Measurements from ENCODE around the gene ZBED4.

ZBED4 gene

GRCh38 chr22:49915610-49916009 is 62.0 kb downstream of the ZBED4 start:
- Histone ChIP-seq H3K9me3 (ENCODE audit: control insufficient read depth, low read length) (no peaks in the 10 kb centered on the region), H3K27me3 (ENCODE audit: control insufficient read depth, insufficient read depth, low read length) (no peaks in the 10 kb centered on the region), H3K4me1 (ENCODE audit: control insufficient read depth, insufficient read depth, low read length) (peaks cover 18% of the 10 kb centered on the region), H3K9ac (ENCODE audit: low read length) (no peak overlapping the region), H3K4me3 (ENCODE audit: low read length) (no peak overlapping the region), H3K36me3 (ENCODE audit: control insufficient read depth, insufficient read depth, low read length) (no peaks in the 10 kb centered on the region)

- Histone ChIP-seq H3K4me1 (ENCODE audit: control insufficient read depth, insufficient read depth, low read length) (peaks cover 18% of the 10 kb centered on the region), H3K36me3 (ENCODE audit: control insufficient read depth, insufficient read depth, low read length) (no peaks in the 10 kb centered on the region), H3K4me3 (ENCODE audit: low read length) (no peak overlapping the region), H3K9me3 (ENCODE audit: control insufficient read depth, low read length) (no peaks in the 10 kb centered on the region), H3K27me3 (ENCODE audit: control insufficient read depth, insufficient read depth, low read length) (no peaks in the 10 kb centered on the region), H3K9ac (ENCODE audit: low read length) (no peak overlapping the region)
Measured at GRCh38 chr22:49916831-49917230, 63.2 kb downstream of the ZBED4 start.

- Histone ChIP-seq H3K4me3 (ENCODE audit: low read length) (peak within 1 kb of the TSS; percentile 63), H3K9ac (ENCODE audit: low read length) (peak within 1 kb of the TSS; percentile 91), H3K4me1 (ENCODE audit: control insufficient read depth, insufficient read depth, low read length) (peaks cover 18% of the 10 kb centered on the region), H3K9me3 (ENCODE audit: control insufficient read depth, low read length) (no peaks in the 10 kb centered on the region), H3K27me3 (ENCODE audit: control insufficient read depth, insufficient read depth, low read length) (no peaks in the 10 kb centered on the region), H3K36me3 (ENCODE audit: control insufficient read depth, insufficient read depth, low read length) (no peaks in the 10 kb centered on the region)
Measured at GRCh38 chr22:49917974-49918910, 64.6 kb downstream of the ZBED4 start, which contains the start of the genes ALG12 and CRELD2. ALG12 (minus strand) TSS chr22:49918438; CDS start chr22:49913765, 4,673 bp downstream. CRELD2 (plus strand) TSS chr22:49918634; CDS start chr22:49918770, 136 bp downstream.

- H3K9ac ChIP-seq (ENCODE audit: low read length): peak overlapping the region; percentile 91
- no peaks in the 10 kb centered on the region for H3K36me3 ChIP-seq (ENCODE audit: control insufficient read depth, insufficient read depth, low read length)
- H3K9me3 ChIP-seq (ENCODE audit: control insufficient read depth, low read length): no peaks in the 10 kb centered on the region
- H3K4me1 ChIP-seq (ENCODE audit: control insufficient read depth, insufficient read depth, low read length): peaks cover 18% of the 10 kb centered on the region
- no peaks in the 10 kb centered on the region for H3K27me3 ChIP-seq (ENCODE audit: control insufficient read depth, insufficient read depth, low read length)
- peak overlapping the region; percentile 18 for H3K4me3 ChIP-seq (ENCODE audit: low read length)
Measured at GRCh38 chr22:49918911-49919881, 65.6 kb downstream of the ZBED4 start.

- Histone ChIP-seq H3K9ac (ENCODE audit: low read length) (no peak overlapping the region), H3K4me3 (ENCODE audit: low read length) (no peak overlapping the region), H3K36me3 (ENCODE audit: control insufficient read depth, insufficient read depth, low read length) (no peaks in the 10 kb centered on the region), H3K4me1 (ENCODE audit: control insufficient read depth, insufficient read depth, low read length) (peaks cover 18% of the 10 kb centered on the region), H3K9me3 (ENCODE audit: control insufficient read depth, low read length) (no peaks in the 10 kb centered on the region), H3K27me3 (ENCODE audit: control insufficient read depth, insufficient read depth, low read length) (no peaks in the 10 kb centered on the region)
Measured at GRCh38 chr22:49920859-49921258, 67.2 kb downstream of the ZBED4 start.

- peaks cover 18% of the 10 kb centered on the region for H3K4me1 ChIP-seq (ENCODE audit: control insufficient read depth, insufficient read depth, low read length)
- H3K36me3 ChIP-seq (ENCODE audit: control insufficient read depth, insufficient read depth, low read length): no peaks in the 10 kb centered on the region
- H3K4me3 ChIP-seq (ENCODE audit: low read length): no peak overlapping the region
- H3K27me3 ChIP-seq (ENCODE audit: control insufficient read depth, insufficient read depth, low read length): no peaks in the 10 kb centered on the region
- no peak overlapping the region for H3K9ac ChIP-seq (ENCODE audit: low read length)
- H3K9me3 ChIP-seq (ENCODE audit: control insufficient read depth, low read length): no peaks in the 10 kb centered on the region
Measured at GRCh38 chr22:49921508-49922278, 68.0 kb downstream of the ZBED4 start.

GRCh38 chr22:49922484-49922883 is 68.8 kb downstream of the ZBED4 start:
- Histone ChIP-seq H3K27me3 (ENCODE audit: control insufficient read depth, insufficient read depth, low read length) (no peaks in the 10 kb centered on the region), H3K9ac (ENCODE audit: low read length) (no peak overlapping the region), H3K4me3 (ENCODE audit: low read length) (no peak overlapping the region), H3K9me3 (ENCODE audit: control insufficient read depth, low read length) (no peaks in the 10 kb centered on the region), H3K36me3 (ENCODE audit: control insufficient read depth, insufficient read depth, low read length) (no peaks in the 10 kb centered on the region), H3K4me1 (ENCODE audit: control insufficient read depth, insufficient read depth, low read length) (peaks cover 11% of the 10 kb centered on the region)

- Histone ChIP-seq H3K36me3 (ENCODE audit: control insufficient read depth, insufficient read depth, low read length) (no peaks in the 10 kb centered on the region), H3K4me3 (ENCODE audit: low read length) (no peak overlapping the region)
Measured at GRCh38 chr22:49922926-49923325, 69.3 kb downstream of the ZBED4 start.

GRCh38 chr22:49923445-49923844 is 69.8 kb downstream of the ZBED4 start:
- Histone ChIP-seq H3K4me3 (ENCODE audit: low read length) (no peak overlapping the region), H3K27me3 (ENCODE audit: control insufficient read depth, insufficient read depth, low read length) (no peaks in the 10 kb centered on the region), H3K9me3 (ENCODE audit: control insufficient read depth, low read length) (no peaks in the 10 kb centered on the region), H3K9ac (ENCODE audit: low read length) (no peak overlapping the region), H3K4me1 (ENCODE audit: control insufficient read depth, insufficient read depth, low read length) (peaks cover 11% of the 10 kb centered on the region), H3K36me3 (ENCODE audit: control insufficient read depth, insufficient read depth, low read length) (no peaks in the 10 kb centered on the region)

More at GRCh38 chr22:49922926-49923325, 69.3 kb downstream of the ZBED4 start:
- no peaks in the 10 kb centered on the region for H3K9me3 ChIP-seq (ENCODE audit: control insufficient read depth, low read length)
- no peaks in the 10 kb centered on the region for H3K27me3 ChIP-seq (ENCODE audit: control insufficient read depth, insufficient read depth, low read length)
- peaks cover 11% of the 10 kb centered on the region for H3K4me1 ChIP-seq (ENCODE audit: control insufficient read depth, insufficient read depth, low read length)
- H3K9ac ChIP-seq (ENCODE audit: low read length): no peak overlapping the region

- H3K9me3 ChIP-seq (ENCODE audit: control insufficient read depth, low read length): no peaks in the 10 kb centered on the region
- H3K4me1 ChIP-seq (ENCODE audit: control insufficient read depth, insufficient read depth, low read length): peaks cover 6% of the 10 kb centered on the region
- H3K36me3 ChIP-seq (ENCODE audit: control insufficient read depth, insufficient read depth, low read length): no peaks in the 10 kb centered on the region
- no peak overlapping the region for H3K9ac ChIP-seq (ENCODE audit: low read length)
- H3K4me3 ChIP-seq (ENCODE audit: low read length): no peak overlapping the region
- H3K27me3 ChIP-seq (ENCODE audit: control insufficient read depth, insufficient read depth, low read length): no peaks in the 10 kb centered on the region
Measured at GRCh38 chr22:49924113-49924833, 70.6 kb downstream of the ZBED4 start.

Measured in mucosa of stomach (tissue), 1 donor.